Transverse colon (tissue), 4 donors: ENCODE data around the gene CPEB3. TPM values are rescaled to one million over a fixed set of nuclear protein-coding genes. Genes with fewer than 3 reads are reported as not detected.
"Not testable (repeated sequence)": the region's sequence is repeated elsewhere in the genome, so short reads cannot be mapped to it uniquely, and the experiment has no call there.

Experiments used
- DNase-seq: peaks from one replicate; pipeline ENCODE4 v3.0.0-alpha.2; 2019
- H3K27ac ChIP-seq, 4 donors: fragments of 200-600 bp; sonication (generic); 2 replicates each; pipeline ENCODE4 v1.5.1; 2016 to 2018; ENCODE audit warnings: inconsistent platforms in 4 of 4
- H3K27me3 ChIP-seq: fragments of 200-600 bp; sonication (generic); 2 replicates; pipeline ENCODE4 v1.5.1; 2017; ENCODE audit warnings: inconsistent platforms
- H3K36me3 ChIP-seq, 4 donors: fragments of 200-600 bp; sonication (generic); 2 replicates each; pipeline ENCODE4 v1.5.1; 2017 to 2019; ENCODE audit warnings: inconsistent platforms in 4 of 4
- H3K4me1 ChIP-seq, 4 donors: fragments of 200-600 bp; sonication (generic); 2 replicates each; pipeline ENCODE4 v1.5.1; 2017 to 2020; ENCODE audit warnings: inconsistent platforms in 4 of 4
- H3K4me3 ChIP-seq, 4 donors: fragments of 200-600 bp; sonication (generic); 1 replicate in 1 of 4; 2 replicates in 3 of 4; pipeline versions ENCODE4 v1.5.1 to v1.6.1; 2017 to 2019; ENCODE audit warnings: inconsistent platforms in 4 of 4
- H3K9me3 ChIP-seq, 2 donors: fragments of 200-600 bp; sonication (generic); 2 replicates each; pipeline ENCODE4 v1.5.1; 2017 to 2019; ENCODE audit warnings: inconsistent platforms in 2 of 2
- CTCF ChIP-seq, 5 experiments: fragments of 200-600 bp in 3 of 5; fragments of 450-650 bp in 2 of 5; sonication (generic) in 3 of 5; IDR thresholded peaks; 1 replicate in 2 of 5; 2 replicates in 3 of 5; pipeline ENCODE4 v1.5.1; 2016 to 2017; ENCODE audit warnings: antibody characterized with exemption in 5 of 5, inconsistent platforms in 3 of 5, mild to moderate bottlenecking in 2 of 5, moderate library complexity in 1 of 5
- EP300 ChIP-seq: sonication (generic); formaldehyde crosslinking; IDR thresholded peaks from one replicate; pipeline ENCODE4 v1.6.1; 2017; ENCODE audit warnings: antibody characterized with exemption, low read depth
- POLR2A ChIP-seq: fragments of 450-650 bp; IDR thresholded peaks from one replicate; pipeline ENCODE4 v1.6.1; 2016; ENCODE audit warnings: antibody characterized with exemption, mild to moderate bottlenecking, moderate library complexity
- POLR2AphosphoS5 ChIP-seq, 3 donors: sonication (generic); formaldehyde crosslinking; IDR thresholded peaks; one replicate each; pipeline ENCODE4 v1.6.1; 2016; ENCODE audit warnings: antibody characterized with exemption in 3 of 3
- WGBS, 2 donors: methylation state at CpG; one replicate each; pipeline ENCODE4 v1.1.5; 2018; ENCODE audit warnings: low coverage in 1 of 2; 5-methylcytosine and 5-hydroxymethylcytosine counted together
- in situ Hi-C, 4 donors: fragments of 200-750 bp; cut with MboI; loops; one replicate each; pipeline versions ENCODE4 v1.15.0 to v1.15.1; 2017; ENCODE audit warnings: low sequenced_read_pairs in 3 of 4, low pct_ligation_motif_present in 1 of 4, low pct_unique_long_range_greater_than_20kb in 1 of 4
- intact Hi-C: fragments of 100-400 bp; cut with DNase I; formaldehyde crosslinking; loops from one replicate; pipeline ENCODE4 v1.15.1; 2023; ENCODE audit warnings: low total_unique reads
- total RNA-seq, 4 donors: library from RNA; depleted of rRNA; stranded (reverse); fragments of >200 nt; gene quantifications; one replicate each; pipeline ENCODE4 v1.1.0, GENCODE V29; 2016

The CPEB3 gene
- total RNA-seq, 4 donors from 2014 or later: 10.9 to 24.3 (median 13.1) TPM

GRCh38 chr10:92146107-92146506 is 144.8 kb downstream of the CPEB3 start:
- 76 to 83% methylated on average over 1 of the region's 1 CpG for WGBS, 2 donors
- H3K27ac ChIP-seq: no peak overlapping the region
- TF ChIP-seq POLR2A: no peak
- TF ChIP-seq POLR2AphosphoS5 (IDR thresholded peaks at IDR 0.05): no peak
- TF ChIP-seq EP300: no peak
- no peak for TF ChIP-seq CTCF (IDR thresholded peaks at IDR 0.05)

GRCh38 chr10:92142949-92143348 is 147.9 kb downstream of the CPEB3 start:
- intact Hi-C loops (no loop called here), in situ Hi-C loops (no loop called here)
- H3K27ac ChIP-seq: no peak overlapping the region
- H3K27me3 ChIP-seq: no peaks in the 10 kb centered on the region
- WGBS, 2 donors: 74 to 75% methylated on average over 3 of the region's 3 CpGs
- no peaks in the 10 kb centered on the region for H3K9me3 ChIP-seq
- H3K36me3 ChIP-seq: peaks cover 0 to 6% (median 0%) of the 10 kb centered on the region in 4 donors
- peaks cover 0 to 20% (median 3%) of the 10 kb centered on the region in 4 donors for H3K4me1 ChIP-seq
- no peak for DNase-seq
- no peak overlapping the region for H3K4me3 ChIP-seq
- TF ChIP-seq POLR2AphosphoS5 (IDR thresholded peaks at IDR 0.05) (no peak), POLR2A (no peak), EP300 (no peak), CTCF (IDR thresholded peaks at IDR 0.05) (no peak)

More at GRCh38 chr10:92146107-92146506, 144.8 kb downstream of the CPEB3 start:
- H3K9me3 ChIP-seq: no peaks in the 10 kb centered on the region
- H3K27me3 ChIP-seq: no peaks in the 10 kb centered on the region
- H3K36me3 ChIP-seq: peaks cover 0 to 6% (median 0%) of the 10 kb centered on the region in 4 donors
- DNase-seq: no peak
- intact Hi-C loops (no loop called here), in situ Hi-C loops (no loop called here)
- H3K4me1 ChIP-seq: peaks cover 0 to 20% (median 3%) of the 10 kb centered on the region in 4 donors
- H3K4me3 ChIP-seq: no peak overlapping the region

DNA sequence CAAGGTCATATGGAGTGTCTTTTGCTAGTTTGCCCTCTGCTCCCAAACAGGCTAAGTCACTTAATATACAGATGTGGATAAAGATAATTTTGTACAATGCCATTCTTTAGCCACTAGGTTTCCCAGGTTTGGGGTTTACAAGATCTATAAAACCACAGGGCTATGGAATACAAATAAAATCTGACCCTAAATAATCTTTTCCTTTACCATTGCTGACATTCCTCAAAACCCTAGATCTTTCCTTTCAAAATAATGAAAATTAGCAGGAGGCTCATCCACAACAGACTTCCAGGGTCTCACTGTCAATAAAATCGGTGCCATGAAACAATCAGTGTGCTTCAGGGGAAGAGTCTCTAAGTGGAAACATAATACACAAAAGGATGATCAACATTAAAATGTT is 148.4 kb downstream of the CPEB3 start:
- TF ChIP-seq EP300 (no peak), CTCF (IDR thresholded peaks at IDR 0.05) (no peak), POLR2A (no peak), POLR2AphosphoS5 (IDR thresholded peaks at IDR 0.05) (no peak)
- DNase-seq: no peak
- Histone ChIP-seq H3K27ac (no peak overlapping the region), H3K4me3 (no peak overlapping the region), H3K9me3 (no peaks in the 10 kb centered on the region), H3K4me1 (peaks cover 0 to 20% (median 3%) of the 10 kb centered on the region in 4 donors), H3K27me3 (no peaks in the 10 kb centered on the region), H3K36me3 (peaks cover 0 to 6% (median 0%) of the 10 kb centered on the region in 4 donors)
- WGBS, 2 donors: 64% methylated on average over 1 of the region's 1 CpG; no CpG with 5 or more reads in 1 of the 2 donors
- intact Hi-C loops: no loop called here
- in situ Hi-C loops: no loop called here

GRCh38 chr10:92141147-92141546 is 149.7 kb downstream of the CPEB3 start:
- H3K4me1 ChIP-seq: peaks cover 0 to 13% (median 3%) of the 10 kb centered on the region in 4 donors
- H3K27ac ChIP-seq, H3K27me3 ChIP-seq, DNase-seq, H3K4me3 ChIP-seq, in situ Hi-C loops, intact Hi-C loops, H3K36me3 ChIP-seq, H3K9me3 ChIP-seq: not testable (repeated sequence)
- 83% methylated on average over 1 of the region's 3 CpGs; no CpG with 5 or more reads in 1 of the 2 donors for whole genome bisulfite sequencing, 2 donors

DNA sequence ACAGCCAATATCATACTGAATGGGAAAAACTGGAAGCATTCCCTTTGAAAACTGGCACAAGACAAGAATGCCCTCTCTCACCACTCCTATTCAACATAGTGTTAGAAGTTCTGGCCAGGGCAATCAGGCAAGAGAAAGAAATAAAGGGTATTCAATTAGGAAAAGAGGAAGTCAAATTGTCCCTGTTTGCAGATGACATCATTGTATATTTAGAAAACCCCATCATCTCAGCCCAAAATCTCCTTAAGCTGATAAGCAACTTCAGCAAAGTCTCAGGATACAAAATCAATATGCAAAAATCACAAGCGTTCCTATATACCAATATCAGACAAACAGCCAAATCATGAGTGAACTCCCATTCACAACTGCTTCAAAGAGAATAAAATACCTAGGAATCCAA is 156.8 kb downstream of the CPEB3 start:
- H3K27ac ChIP-seq, DNase-seq, H3K9me3 ChIP-seq, H3K4me1 ChIP-seq, intact Hi-C loops, H3K4me3 ChIP-seq, H3K27me3 ChIP-seq, in situ Hi-C loops, H3K36me3 ChIP-seq: not testable (repeated sequence)
- 90% methylated on average over 1 of the region's 1 CpG; no CpG with 5 or more reads in 1 of the 2 donors for WGBS, 2 donors
